Neural progenitor cell (in vitro differentiated cells): Measurements from ENCODE around the gene FXYD2. TPM values are rescaled to one million over a fixed set of nuclear protein-coding genes. Genes with fewer than 3 reads are reported as not detected.
A peak's percentile ranks its signal among the peaks of the same experiment; 100 is the strongest.

Experiments used
- DNase-seq: peaks from one replicate; pipeline ENCODE4 v3.0.0-alpha.2; 2016; ENCODE audit warnings: low spot score
- H2AFZ ChIP-seq: fragments of 200-600 bp; sonication (generic); replicated peaks from 2 replicates; pipeline ENCODE4 v1.6.1; 2016; ENCODE audit warnings: antibody characterized with exemption
- H3F3A ChIP-seq: fragments of 200-600 bp; sonication (generic); 2 replicates; pipeline ENCODE4 v1.6.1; 2016; ENCODE audit warnings: antibody characterized with exemption, low read depth
- H3K27ac ChIP-seq: fragments of 200-600 bp; sonication (generic); 2 replicates; pipeline ENCODE4 v1.5.1; 2016; ENCODE audit warnings: mild to moderate bottlenecking
- H3K27me3 ChIP-seq: fragments of 200-600 bp; sonication (generic); 2 replicates; pipeline ENCODE4 v1.6.1; 2016; ENCODE audit warnings: mild to moderate bottlenecking, moderate library complexity
- H3K36me3 ChIP-seq: fragments of 200-600 bp; sonication (generic); 2 replicates; pipeline ENCODE4 v1.5.1; 2016
- H3K4me1 ChIP-seq: fragments of 200-600 bp; sonication (generic); 2 replicates; pipeline ENCODE4 v1.6.1; 2016; ENCODE audit warnings: mixed run types
- H3K4me2 ChIP-seq: fragments of 200-600 bp; sonication (generic); 2 replicates; pipeline ENCODE4 v1.6.1; 2016
- H3K4me3 ChIP-seq: fragments of 200-600 bp; sonication (generic); 2 replicates; pipeline ENCODE4 v1.5.1; 2016
- H3K79me2 ChIP-seq: fragments of 200-600 bp; sonication (generic); 2 replicates; pipeline ENCODE4 v1.6.1; 2016; ENCODE audit warnings: low read depth
- H3K9ac ChIP-seq: fragments of 200-600 bp; sonication (generic); 2 replicates; pipeline ENCODE4 v1.6.1; 2016
- H3K9me3 ChIP-seq: fragments of 200-600 bp; sonication (generic); 2 replicates; pipeline ENCODE4 v1.5.1; 2016; ENCODE audit warnings: low read depth
- H4K20me1 ChIP-seq: fragments of 200-600 bp; sonication (generic); 2 replicates; pipeline ENCODE4 v1.6.1; 2016; ENCODE audit warnings: low read depth
- H3K27ac Mint-ChIP-seq: 3 replicates; pipeline ENCODE4 v1.8.0; 2021; ENCODE audit warnings: mixed read lengths
- H3K27me3 Mint-ChIP-seq: 2 replicates; pipeline ENCODE4 v1.8.0; 2022; ENCODE audit warnings: low read depth, mild to moderate bottlenecking, inconsistent platforms, moderate library complexity, mixed read lengths; ENCODE audit not compliant: insufficient read depth
- H3K36me3 Mint-ChIP-seq: 3 replicates; pipeline ENCODE4 v1.8.0; 2021; ENCODE audit warnings: mixed read lengths
- H3K4me1 Mint-ChIP-seq: 3 replicates; pipeline ENCODE4 v1.8.0; 2021; ENCODE audit warnings: mixed read lengths
- H3K4me3 Mint-ChIP-seq: 3 replicates; pipeline ENCODE4 v1.8.0; 2021; ENCODE audit warnings: mild to moderate bottlenecking, moderate library complexity, mixed read lengths
- H3K9me3 Mint-ChIP-seq: 3 replicates; pipeline ENCODE4 v1.8.0; 2020; ENCODE audit warnings: mixed read lengths
- EZH2 ChIP-seq: fragments of 200-600 bp; sonication (generic); IDR thresholded peaks from 2 replicates; pipeline ENCODE4 v1.6.1; 2017; ENCODE audit warnings: antibody characterized with exemption, mild to moderate bottlenecking, moderate library complexity
- EZH2phosphoT487 ChIP-seq: fragments of 200-600 bp; sonication (generic); IDR thresholded peaks from 2 replicates; pipeline ENCODE4 v1.6.1; 2017; ENCODE audit warnings: antibody characterized with exemption
- total RNA-seq: library from RNA; depleted of rRNA; stranded (reverse); fragments of >200 nt; gene quantifications from 2 replicates; pipeline ENCODE4 v1.2.3, GENCODE V29; 2015; ENCODE audit warnings: low replicate concordance
- TF ChIP-seq, protein P1 (sequence below): fragments of 200-600 bp; sonication (generic); IDR thresholded peaks from 2 replicates; pipeline ENCODE4 v1.5.1; 2017; ENCODE audit warnings: antibody characterized with exemption, mild to moderate bottlenecking

FXYD2 gene
- total RNA-seq, 1 donor from 2014 or later, result 1.9 TPM

GRCh38 chr11:117803896-117804295 lies 20.6 kb downstream of the FXYD2 start:
- Histone ChIP-seq H3K4me1 (no peaks in the 10 kb centered on the region), H3K27ac (no peak overlapping the region), H3K4me2 (no peak overlapping the region), H3K9ac (no peak overlapping the region), H4K20me1 (no peaks in the 10 kb centered on the region), H3K79me2 (no peaks in the 10 kb centered on the region), H3F3A (peaks cover 3% of the 10 kb centered on the region), H3K36me3 (no peaks in the 10 kb centered on the region), H3K4me3 (no peak overlapping the region), H3K27me3 (peaks cover 48% of the 10 kb centered on the region), H3K9me3 (no peaks in the 10 kb centered on the region), H2AFZ (no peak overlapping the region)
- no peak overlapping the region for H3K4me3 Mint-ChIP-seq
- TF ChIP-seq EZH2phosphoT487 (no peak), EZH2 (no peak)
- TF ChIP-seq, protein P1, sequence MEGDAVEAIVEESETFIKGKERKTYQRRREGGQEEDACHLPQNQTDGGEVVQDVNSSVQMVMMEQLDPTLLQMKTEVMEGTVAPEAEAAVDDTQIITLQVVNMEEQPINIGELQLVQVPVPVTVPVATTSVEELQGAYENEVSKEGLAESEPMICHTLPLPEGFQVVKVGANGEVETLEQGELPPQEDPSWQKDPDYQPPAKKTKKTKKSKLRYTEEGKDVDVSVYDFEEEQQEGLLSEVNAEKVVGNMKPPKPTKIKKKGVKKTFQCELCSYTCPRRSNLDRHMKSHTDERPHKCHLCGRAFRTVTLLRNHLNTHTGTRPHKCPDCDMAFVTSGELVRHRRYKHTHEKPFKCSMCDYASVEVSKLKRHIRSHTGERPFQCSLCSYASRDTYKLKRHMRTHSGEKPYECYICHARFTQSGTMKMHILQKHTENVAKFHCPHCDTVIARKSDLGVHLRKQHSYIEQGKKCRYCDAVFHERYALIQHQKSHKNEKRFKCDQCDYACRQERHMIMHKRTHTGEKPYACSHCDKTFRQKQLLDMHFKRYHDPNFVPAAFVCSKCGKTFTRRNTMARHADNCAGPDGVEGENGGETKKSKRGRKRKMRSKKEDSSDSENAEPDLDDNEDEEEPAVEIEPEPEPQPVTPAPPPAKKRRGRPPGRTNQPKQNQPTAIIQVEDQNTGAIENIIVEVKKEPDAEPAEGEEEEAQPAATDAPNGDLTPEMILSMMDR, result no peak
- peaks cover 25% of the 10 kb centered on the region for H3K27me3 Mint-ChIP-seq
- no peak for DNase-seq
- peaks cover 13% of the 10 kb centered on the region for H3K4me1 Mint-ChIP-seq
- no peak overlapping the region for H3K27ac Mint-ChIP-seq
- H3K9me3 Mint-ChIP-seq, result no peaks in the 10 kb centered on the region
- no peaks in the 10 kb centered on the region for H3K36me3 Mint-ChIP-seq

DNA sequence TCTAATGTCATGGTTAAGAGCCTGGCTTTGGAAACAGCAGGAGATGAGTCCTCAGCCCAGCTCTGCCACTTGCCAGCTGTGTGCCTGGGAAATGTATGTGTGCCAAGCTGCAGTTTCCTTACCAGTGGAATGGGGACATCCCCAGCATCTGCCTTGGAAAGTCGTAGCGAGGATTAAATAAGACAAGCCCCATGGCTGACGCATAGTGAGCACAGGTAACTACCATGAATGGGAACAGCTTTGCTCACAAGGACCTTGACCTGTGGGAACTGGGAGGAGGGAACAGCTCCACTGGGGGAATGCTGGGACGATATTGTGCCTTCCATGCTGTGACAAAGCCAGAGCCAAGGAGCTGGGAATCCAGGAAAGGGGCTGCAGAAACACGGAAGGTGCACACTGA lies 24.9 kb downstream of the FXYD2 start:
- H3K79me2 ChIP-seq, result no peaks in the 10 kb centered on the region
- no peak overlapping the region for H3K9ac ChIP-seq
- H3K4me3 ChIP-seq, result no peak overlapping the region
- Mint-ChIP-seq H3K27ac (no peak overlapping the region), H3K4me1 (peaks cover 26% of the 10 kb centered on the region), H3K4me3 (no peak overlapping the region), H3K9me3 (no peaks in the 10 kb centered on the region), H3K27me3 (peaks cover 46% of the 10 kb centered on the region), H3K36me3 (no peaks in the 10 kb centered on the region)
- peaks cover 78% of the 10 kb centered on the region for H3K27me3 ChIP-seq
- H3K27ac ChIP-seq, result no peak overlapping the region
- peaks cover 25% of the 10 kb centered on the region for H4K20me1 ChIP-seq
- DNase-seq, result no peak
- peaks cover 15% of the 10 kb centered on the region for H3K4me1 ChIP-seq
- H3K36me3 ChIP-seq, result no peaks in the 10 kb centered on the region
- TF ChIP-seq, protein P1, result no peak
- TF ChIP-seq EZH2phosphoT487 (no peak), EZH2 (no peak)
- peaks cover 4% of the 10 kb centered on the region for H3F3A ChIP-seq
- no peak overlapping the region for H3K4me2 ChIP-seq
- H2AFZ ChIP-seq, result no peak overlapping the region
- H3K9me3 ChIP-seq, result no peaks in the 10 kb centered on the region

- H3K4me3 Mint-ChIP-seq, result peak within 1 kb of the TSS; percentile 76
- Histone ChIP-seq H3K9ac (no peak within 1 kb of the TSS), H4K20me1 (peaks cover 25% of the 10 kb centered on the region), H3K4me2 (peak within 1 kb of the TSS; percentile 92), H3K79me2 (no peaks in the 10 kb centered on the region), H3K27ac (no peak within 1 kb of the TSS), H3K4me3 (peak within 1 kb of the TSS; percentile 51), H2AFZ (peak within 1 kb of the TSS; percentile 38), H3K9me3 (no peaks in the 10 kb centered on the region), H3K27me3 (peaks cover 98% of the 10 kb centered on the region), H3K4me1 (peaks cover 15% of the 10 kb centered on the region), H3F3A (peaks cover 4% of the 10 kb centered on the region), H3K36me3 (no peaks in the 10 kb centered on the region)
- H3K4me1 Mint-ChIP-seq, result peaks cover 26% of the 10 kb centered on the region
- peak; percentile 56 for TF ChIP-seq EZH2phosphoT487
- TF ChIP-seq, protein P1, result no peak
- peak; percentile 53 for TF ChIP-seq EZH2
- H3K27me3 Mint-ChIP-seq, result peaks cover 62% of the 10 kb centered on the region
- no peaks in the 10 kb centered on the region for H3K36me3 Mint-ChIP-seq
- H3K27ac Mint-ChIP-seq, result peak within 1 kb of the TSS; percentile 47
- peak; percentile 75 for DNase-seq
- no peaks in the 10 kb centered on the region for H3K9me3 Mint-ChIP-seq
These were observed 27.5 kb downstream of the FXYD2 start, which contains the start of gene DSCAML1 for GRCh38 chr11:117796872-117797529. Gene DSCAML1, minus strand, starts transcription at chr11:117797216. Its CDS starts 137 bp downstream, at chr11:117797079.
